Liver (tissue), 9 donors: ENCODE data around the gene SYNJ2. TPM values are rescaled to one million over a fixed set of nuclear protein-coding genes. Genes with fewer than 3 reads are reported as not detected.

ENCODE experiments used
- DNase-seq: peaks from one replicate; pipeline ENCODE4 v3.0.0-alpha.2; 2017; ENCODE audit warnings: low spot score
- H3K27ac ChIP-seq, 2 donors: one replicate each; pipeline ENCODE4 v1.7.0; 2013; ENCODE audit warnings: inconsistent platforms in 2 of 2, low read length in 2 of 2, control low read depth in 1 of 2, low read depth in 1 of 2, mild to moderate bottlenecking in 1 of 2
- H3K27me3 ChIP-seq, 4 donors: one replicate each; pipeline versions ENCODE4 v1.6.1 to v1.7.0; 2013; ENCODE audit warnings: low read length in 3 of 4, inconsistent platforms in 1 of 4, mild to moderate bottlenecking in 1 of 4, moderate library complexity in 1 of 4; ENCODE audit not compliant: control insufficient read depth in 4 of 4, insufficient read depth in 4 of 4
- H3K36me3 ChIP-seq, 4 donors: one replicate each; pipeline versions ENCODE4 v1.6.1 to v1.7.0; 2013; ENCODE audit warnings: low read length in 3 of 4, mild to moderate bottlenecking in 3 of 4, low read depth in 1 of 4, moderate library complexity in 1 of 4; ENCODE audit not compliant: control insufficient read depth in 4 of 4, insufficient read depth in 3 of 4
- H3K4me1 ChIP-seq, 4 donors: one replicate each; pipeline versions ENCODE4 v1.6.1 to v1.7.0; 2013; ENCODE audit warnings: low read length in 3 of 4, mild to moderate bottlenecking in 3 of 4, moderate library complexity in 1 of 4; ENCODE audit not compliant: control insufficient read depth in 4 of 4, insufficient read depth in 4 of 4
- H3K4me3 ChIP-seq, 3 donors: one replicate each; pipeline versions ENCODE4 v1.6.1 to v1.7.0; 2013; ENCODE audit warnings: low read length in 3 of 3, control low read depth in 1 of 3, low read depth in 1 of 3, mild to moderate bottlenecking in 1 of 3
- H3K9ac ChIP-seq, 2 donors: one replicate each; pipeline ENCODE4 v1.7.0; 2013; ENCODE audit warnings: low read length in 2 of 2, mild to moderate bottlenecking in 2 of 2, moderate library complexity in 2 of 2, control low read depth in 1 of 2, low read depth in 1 of 2
- H3K9me3 ChIP-seq, 4 donors: one replicate each; pipeline versions ENCODE4 v1.6.1 to v1.7.0; 2013; ENCODE audit warnings: low read length in 3 of 4; ENCODE audit not compliant: control insufficient read depth in 4 of 4
- ATF3 ChIP-seq: IDR thresholded peaks from 2 replicates; pipeline ENCODE4 v1.6.1; 2016; ENCODE audit warnings: antibody characterized with exemption
- CTCF ChIP-seq: fragments of 150-350 bp; IDR thresholded peaks from 2 replicates; pipeline ENCODE4 v1.5.1; 2017; ENCODE audit warnings: improper control_type of control experiment, low read depth, low read length; ENCODE audit not compliant: missing input control
- EGR1 ChIP-seq, 2 donors: IDR thresholded peaks; 2 replicates each; pipeline ENCODE4 v1.6.1; 2016 to 2018; ENCODE audit warnings: antibody characterized with exemption in 2 of 2, low read depth in 2 of 2
- FOXA1 ChIP-seq: IDR thresholded peaks from 2 replicates; pipeline ENCODE4 v1.6.1; 2016; ENCODE audit warnings: antibody characterized with exemption
- FOXA2 ChIP-seq: IDR thresholded peaks from 2 replicates; pipeline ENCODE4 v1.6.1; 2016; ENCODE audit warnings: antibody characterized with exemption
- GABPA ChIP-seq, 2 donors: IDR thresholded peaks in 1 of 2; conservative IDR thresholded peaks in 1 of 2; 2 replicates each; pipeline ENCODE4 v1.6.1; 2016; ENCODE audit warnings: antibody characterized with exemption in 2 of 2, mild to moderate bottlenecking in 1 of 2, moderate library complexity in 1 of 2
- HNF4A ChIP-seq, 2 donors: conservative IDR thresholded peaks; 2 replicates each; pipeline ENCODE4 v1.6.1; 2016; ENCODE audit warnings: antibody characterized with exemption in 2 of 2, mild to moderate bottlenecking in 2 of 2
- HNF4G ChIP-seq: IDR thresholded peaks from 2 replicates; pipeline ENCODE4 v1.6.1; 2016; ENCODE audit warnings: antibody characterized with exemption
- JUND ChIP-seq, 2 donors: IDR thresholded peaks; 2 replicates each; pipeline ENCODE4 v1.6.1; 2016; ENCODE audit warnings: antibody characterized with exemption in 2 of 2
- MAX ChIP-seq: IDR thresholded peaks from 2 replicates; pipeline ENCODE4 v1.6.1; 2016; ENCODE audit warnings: antibody characterized with exemption
- NR2F2 ChIP-seq: IDR thresholded peaks from 2 replicates; pipeline ENCODE4 v1.6.1; 2016; ENCODE audit warnings: antibody characterized with exemption
- RAD21 ChIP-seq, 2 donors: IDR thresholded peaks; 2 replicates each; pipeline ENCODE4 v1.6.1; 2016; ENCODE audit warnings: antibody characterized with exemption in 2 of 2, mild to moderate bottlenecking in 2 of 2
- RXRA ChIP-seq, 2 donors: IDR thresholded peaks; 2 replicates each; pipeline ENCODE4 v1.6.1; 2017 to 2018; ENCODE audit warnings: antibody characterized with exemption in 2 of 2, mild to moderate bottlenecking in 1 of 2
- SP1 ChIP-seq: IDR thresholded peaks from 2 replicates; pipeline ENCODE4 v1.6.1; 2018; ENCODE audit warnings: antibody characterized with exemption, mild to moderate bottlenecking
- TAF1 ChIP-seq: conservative IDR thresholded peaks from 2 replicates; pipeline ENCODE4 v1.6.1; 2016; ENCODE audit warnings: antibody characterized with exemption, mild to moderate bottlenecking
- YY1 ChIP-seq: IDR thresholded peaks from 2 replicates; pipeline ENCODE4 v1.6.1; 2016; ENCODE audit warnings: antibody characterized with exemption, mild to moderate bottlenecking
- ZBTB33 ChIP-seq: IDR thresholded peaks from 2 replicates; pipeline ENCODE4 v1.6.1; 2016; ENCODE audit warnings: antibody characterized with exemption
- WGBS: extraction: QIAGEN DNeasy Blood & Tissue Kit; methylation state at CpG from one replicate; pipeline ENCODE4 v1.1.7; 2013; 5-methylcytosine and 5-hydroxymethylcytosine counted together
- polyA plus RNA-seq, 2 donors: library from polyadenylated mRNA; stranded (reverse) in 1 of 2; unstranded in 1 of 2; fragments of 200-250 nt in 1 of 2; fragments of >200 nt in 1 of 2; fragmentation: Nextera tagmentation in 1 of 2; extraction: Ambion mirVana in 1 of 2; gene quantifications; one replicate each; pipeline versions ENCODE4 v1.2.1 to v1.2.3, GENCODE V29; 2013 to 2015
- total RNA-seq, 2 donors: library from RNA; depleted of rRNA; stranded (reverse); fragments of >200 nt; gene quantifications; one replicate each; pipeline ENCODE4 v1.2.3, GENCODE V29; 2014
- TF ChIP-seq, protein P1 (sequence below): IDR thresholded peaks from 2 replicates; pipeline ENCODE4 v1.6.1; 2016; ENCODE audit warnings: antibody characterized with exemption, mild to moderate bottlenecking
- donor health status: healthy.
- donor health status: healthy.
- donor health status: healthy.
- donor health status: healthy.
- donor health status: healthy.

The SYNJ2 gene
- total and polyA plus RNA-seq, 4 donors, result 2.4 to 8.9 (median 3.2) TPM

GRCh38 chr6:158056804-158057203, 75.1 kb downstream of the SYNJ2 start:
- H3K4me1 ChIP-seq, result peaks cover 0 to 1% (median 0%) of the 10 kb centered on the region in 4 donors
- TF ChIP-seq MAX (no peak), NR2F2 (no peak)
- H3K27ac ChIP-seq, result no peak overlapping the region
- no peak overlapping the region for H3K4me3 ChIP-seq
- peaks cover 0 to 7% (median 3%) of the 10 kb centered on the region in 4 donors for H3K36me3 ChIP-seq
- DNase-seq, result no peak
- WGBS, result 98% methylated on average over 9 of the region's 9 CpGs
- no peaks in the 10 kb centered on the region for H3K27me3 ChIP-seq
- no peaks in the 10 kb centered on the region for H3K9me3 ChIP-seq
- H3K9ac ChIP-seq, result no peak overlapping the region

GRCh38 chr6:158057213-158057987, 75.7 kb downstream of the SYNJ2 start:
- peaks cover 0 to 1% (median 0%) of the 10 kb centered on the region in 4 donors for H3K4me1 ChIP-seq
- 89% methylated on average over 21 of the region's 21 CpGs for WGBS
- DNase-seq, result no peak
- H3K4me3 ChIP-seq, result no peak overlapping the region
- no peaks in the 10 kb centered on the region for H3K9me3 ChIP-seq
- no peak for TF ChIP-seq SP1
- TF ChIP-seq EGR1 (IDR thresholded peaks at IDR 0.05; ENCODE audit: low read depth in 2 of 2), result no peak
- no peak for TF ChIP-seq ZBTB33
- TF ChIP-seq RXRA (IDR thresholded peaks at IDR 0.05), result no peak
- no peak for TF ChIP-seq FOXA2
- no peak for TF ChIP-seq RAD21 (IDR thresholded peaks at IDR 0.05)
- TF ChIP-seq ATF3, result no peak
- TF ChIP-seq MAX, result no peak
- TF ChIP-seq HNF4A (conservative IDR thresholded peaks at IDR 0.05), result no peak
- no peak for TF ChIP-seq HNF4G
- TF ChIP-seq, protein P1, sequence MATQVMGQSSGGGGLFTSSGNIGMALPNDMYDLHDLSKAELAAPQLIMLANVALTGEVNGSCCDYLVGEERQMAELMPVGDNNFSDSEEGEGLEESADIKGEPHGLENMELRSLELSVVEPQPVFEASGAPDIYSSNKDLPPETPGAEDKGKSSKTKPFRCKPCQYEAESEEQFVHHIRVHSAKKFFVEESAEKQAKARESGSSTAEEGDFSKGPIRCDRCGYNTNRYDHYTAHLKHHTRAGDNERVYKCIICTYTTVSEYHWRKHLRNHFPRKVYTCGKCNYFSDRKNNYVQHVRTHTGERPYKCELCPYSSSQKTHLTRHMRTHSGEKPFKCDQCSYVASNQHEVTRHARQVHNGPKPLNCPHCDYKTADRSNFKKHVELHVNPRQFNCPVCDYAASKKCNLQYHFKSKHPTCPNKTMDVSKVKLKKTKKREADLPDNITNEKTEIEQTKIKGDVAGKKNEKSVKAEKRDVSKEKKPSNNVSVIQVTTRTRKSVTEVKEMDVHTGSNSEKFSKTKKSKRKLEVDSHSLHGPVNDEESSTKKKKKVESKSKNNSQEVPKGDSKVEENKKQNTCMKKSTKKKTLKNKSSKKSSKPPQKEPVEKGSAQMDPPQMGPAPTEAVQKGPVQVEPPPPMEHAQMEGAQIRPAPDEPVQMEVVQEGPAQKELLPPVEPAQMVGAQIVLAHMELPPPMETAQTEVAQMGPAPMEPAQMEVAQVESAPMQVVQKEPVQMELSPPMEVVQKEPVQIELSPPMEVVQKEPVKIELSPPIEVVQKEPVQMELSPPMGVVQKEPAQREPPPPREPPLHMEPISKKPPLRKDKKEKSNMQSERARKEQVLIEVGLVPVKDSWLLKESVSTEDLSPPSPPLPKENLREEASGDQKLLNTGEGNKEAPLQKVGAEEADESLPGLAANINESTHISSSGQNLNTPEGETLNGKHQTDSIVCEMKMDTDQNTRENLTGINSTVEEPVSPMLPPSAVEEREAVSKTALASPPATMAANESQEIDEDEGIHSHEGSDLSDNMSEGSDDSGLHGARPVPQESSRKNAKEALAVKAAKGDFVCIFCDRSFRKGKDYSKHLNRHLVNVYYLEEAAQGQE, result no peak
- no peak for TF ChIP-seq JUND (IDR thresholded peaks at IDR 0.05)
- TF ChIP-seq TAF1, result no peak
- TF ChIP-seq CTCF, result no peak
- TF ChIP-seq YY1, result no peak
- no peak for TF ChIP-seq GABPA (IDR thresholded peaks at IDR 0.05 in 1 of 2, conservative IDR thresholded peaks at IDR 0.05 in 1 of 2)
- no peak for TF ChIP-seq NR2F2
- TF ChIP-seq FOXA1, result no peak
- H3K27ac ChIP-seq, result no peak overlapping the region
- peaks cover 0 to 12% (median 3%) of the 10 kb centered on the region in 4 donors for H3K36me3 ChIP-seq
- H3K9ac ChIP-seq, result no peak overlapping the region
- H3K27me3 ChIP-seq, result no peaks in the 10 kb centered on the region
